DOHH2 (cell line): ENCODE results near the gene ANK2.

Source experiments
- EZH2phosphoT487 ChIP-seq: fragments of 200-600 bp; sonication (generic); IDR thresholded peaks from 2 replicates; pipeline ENCODE4 v1.6.1; 2017; ENCODE audit warnings: borderline replicate concordance, mild to moderate bottlenecking, antibody characterized with exemption, low read length, moderate library complexity, mixed read lengths
- TF ChIP-seq, protein P1 (sequence below): fragments of 200-600 bp; sonication (generic); IDR thresholded peaks from one replicate; pipeline ENCODE4 v1.5.1; 2014; ENCODE audit warnings: antibody characterized with exemption, mild to moderate bottlenecking, low read depth, low read length; ENCODE audit not compliant: poor library complexity, severe bottlenecking

- TF ChIP-seq, protein P1, sequence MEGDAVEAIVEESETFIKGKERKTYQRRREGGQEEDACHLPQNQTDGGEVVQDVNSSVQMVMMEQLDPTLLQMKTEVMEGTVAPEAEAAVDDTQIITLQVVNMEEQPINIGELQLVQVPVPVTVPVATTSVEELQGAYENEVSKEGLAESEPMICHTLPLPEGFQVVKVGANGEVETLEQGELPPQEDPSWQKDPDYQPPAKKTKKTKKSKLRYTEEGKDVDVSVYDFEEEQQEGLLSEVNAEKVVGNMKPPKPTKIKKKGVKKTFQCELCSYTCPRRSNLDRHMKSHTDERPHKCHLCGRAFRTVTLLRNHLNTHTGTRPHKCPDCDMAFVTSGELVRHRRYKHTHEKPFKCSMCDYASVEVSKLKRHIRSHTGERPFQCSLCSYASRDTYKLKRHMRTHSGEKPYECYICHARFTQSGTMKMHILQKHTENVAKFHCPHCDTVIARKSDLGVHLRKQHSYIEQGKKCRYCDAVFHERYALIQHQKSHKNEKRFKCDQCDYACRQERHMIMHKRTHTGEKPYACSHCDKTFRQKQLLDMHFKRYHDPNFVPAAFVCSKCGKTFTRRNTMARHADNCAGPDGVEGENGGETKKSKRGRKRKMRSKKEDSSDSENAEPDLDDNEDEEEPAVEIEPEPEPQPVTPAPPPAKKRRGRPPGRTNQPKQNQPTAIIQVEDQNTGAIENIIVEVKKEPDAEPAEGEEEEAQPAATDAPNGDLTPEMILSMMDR, result no peak
- no peak for TF ChIP-seq EZH2phosphoT487
These were observed 21.8 kb downstream of the ANK2 start for GRCh38 chr4:113071274-113071673.
